ENCODE measurements around the gene PRKN.

DNA sequence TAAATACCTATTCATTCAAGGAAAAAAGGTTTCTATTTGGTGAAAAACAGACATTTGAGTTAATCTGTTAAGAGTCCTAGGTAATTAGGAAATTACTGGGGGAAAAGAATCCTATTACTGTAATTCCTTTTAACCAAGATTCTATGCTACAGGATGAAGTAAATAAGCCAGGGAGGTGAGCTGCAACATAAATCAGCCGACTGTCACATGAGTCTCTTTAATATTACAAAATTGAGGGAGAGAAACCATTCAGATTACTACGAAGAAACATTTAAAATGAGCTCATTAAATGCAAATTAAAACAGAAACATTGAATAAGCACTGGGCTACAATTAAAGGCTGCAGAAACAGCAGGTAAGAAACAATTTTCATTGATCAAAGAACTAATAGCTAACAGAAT lies 5.3 kb downstream of the PRKN start:
- TF ChIP-seq, protein P1, sequence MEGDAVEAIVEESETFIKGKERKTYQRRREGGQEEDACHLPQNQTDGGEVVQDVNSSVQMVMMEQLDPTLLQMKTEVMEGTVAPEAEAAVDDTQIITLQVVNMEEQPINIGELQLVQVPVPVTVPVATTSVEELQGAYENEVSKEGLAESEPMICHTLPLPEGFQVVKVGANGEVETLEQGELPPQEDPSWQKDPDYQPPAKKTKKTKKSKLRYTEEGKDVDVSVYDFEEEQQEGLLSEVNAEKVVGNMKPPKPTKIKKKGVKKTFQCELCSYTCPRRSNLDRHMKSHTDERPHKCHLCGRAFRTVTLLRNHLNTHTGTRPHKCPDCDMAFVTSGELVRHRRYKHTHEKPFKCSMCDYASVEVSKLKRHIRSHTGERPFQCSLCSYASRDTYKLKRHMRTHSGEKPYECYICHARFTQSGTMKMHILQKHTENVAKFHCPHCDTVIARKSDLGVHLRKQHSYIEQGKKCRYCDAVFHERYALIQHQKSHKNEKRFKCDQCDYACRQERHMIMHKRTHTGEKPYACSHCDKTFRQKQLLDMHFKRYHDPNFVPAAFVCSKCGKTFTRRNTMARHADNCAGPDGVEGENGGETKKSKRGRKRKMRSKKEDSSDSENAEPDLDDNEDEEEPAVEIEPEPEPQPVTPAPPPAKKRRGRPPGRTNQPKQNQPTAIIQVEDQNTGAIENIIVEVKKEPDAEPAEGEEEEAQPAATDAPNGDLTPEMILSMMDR (IDR thresholded peaks at IDR 0.05) = no peak
- TF ChIP-seq POLR2A (IDR thresholded peaks at IDR 0.05) = no peak
- no peak for TF ChIP-seq POLR2AphosphoS5 (IDR thresholded peaks at IDR 0.05; ENCODE audit: insufficient read depth in 1 of 2, low read depth in 1 of 2)
